ENCODE measurements around the gene PAX5. TPM values are rescaled to one million over a fixed set of nuclear protein-coding genes. Genes with fewer than 3 reads are reported as not detected.
A peak's percentile ranks its signal among the peaks of the same experiment; 100 is the strongest.

PAX5 gene
- total and polyA plus RNA-seq, 2 donors (not counting 1 experiment from before 2014, with no cell fraction given) = 196 to 275 TPM

DNA sequence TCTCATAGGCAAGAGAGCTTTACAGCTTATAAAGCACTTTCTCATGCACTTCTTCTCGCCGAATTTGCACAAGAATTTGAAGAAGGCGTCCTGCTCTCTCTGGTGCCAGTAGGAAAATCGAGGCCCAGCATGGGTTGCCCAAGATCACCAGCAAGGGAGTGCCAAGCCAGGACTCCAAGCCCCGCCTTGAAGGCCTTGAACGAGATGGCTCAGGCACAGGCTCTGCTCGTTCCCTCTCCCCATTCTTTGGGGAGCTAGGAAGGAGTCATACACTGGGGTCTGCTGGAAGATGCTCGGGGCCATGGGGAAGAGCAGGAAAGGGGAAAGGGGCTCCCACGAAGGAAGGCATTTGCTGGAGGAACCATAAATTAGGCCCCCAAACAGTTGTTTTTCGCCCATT lies 46.7 kb downstream of the PAX5 start:
- ATAC-seq (ENCODE audit: low read depth) (no peak), DNase-seq (peak; percentile 31)
- WGBS (ENCODE audit: insufficient coverage) = 67% methylated on average over 10 of the region's 10 CpGs
- ChIA-PET CTCF (interaction anchor here (0.9 to 15.9 kb wide), 7 partner anchors 9 to 321 kb away, joined by 3 to 179 read pairs (median 4); no protein-coding TSS in a partner anchor), POLR2A (interaction anchor here (0.7 kb wide), 1 partner anchor 137 kb away, joined by 3 read pairs; no protein-coding TSS in a partner anchor)
- Histone ChIP-seq H3K27me3 (replicated peaks in 1 of 4; ENCODE audit: control extremely low read depth in 1 of 4, control insufficient read depth in 3 of 4, insufficient read depth in 4 of 4, low read length in 3 of 4) (no peaks in the 10 kb centered on the region), H3K36me3 (replicated peaks in 1 of 2; ENCODE audit: control extremely low read depth in 1 of 2, control insufficient read depth in 1 of 2, extremely low read depth in 1 of 2, insufficient read depth in 2 of 2, low read length in 1 of 2) (peaks cover 0 to 72% of the 10 kb centered on the region in 2 experiments), H3K4me3 (ENCODE audit: control extremely low read depth in 1 of 5, extremely low read depth in 1 of 5, insufficient read depth in 1 of 5, low read depth in 2 of 5, low read length in 4 of 5) (peak overlapping the region in 1 of 5 experiments; percentile 45), H3K9ac (ENCODE audit: low read length) (peak overlapping the region; percentile 45), H3K79me2 (ENCODE audit: control insufficient read depth, insufficient read depth, low read length) (peaks cover 99% of the 10 kb centered on the region), H3K4me2 (replicated peaks; ENCODE audit: low read depth, low read length, poor library complexity, severe bottlenecking) (peak overlapping the region; percentile 68), H2AFZ (ENCODE audit: insufficient read depth, low read depth, low read length, poor library complexity, severe bottlenecking) (peak overlapping the region; percentile 9), H3K4me1 (ENCODE audit: control insufficient read depth in 2 of 2, insufficient read depth in 2 of 2, low read length in 2 of 2) (peaks cover 88 to 93% of the 10 kb centered on the region in 2 donors), H4K20me1 (ENCODE audit: control insufficient read depth, insufficient read depth, low read length, poor library complexity, severe bottlenecking) (peaks cover 46% of the 10 kb centered on the region), H3K9me3 (ENCODE audit: control extremely low read depth in 1 of 3, control insufficient read depth in 2 of 3, insufficient read depth in 1 of 3, low read length in 2 of 3) (peaks cover 0 to 5% (median 4%) of the 10 kb centered on the region in 3 donors), H3K27ac (ENCODE audit: low read length in 2 of 2) (peak overlapping the region; percentile 26 to 97)
- intact Hi-C loops (cut with micrococcal nuclease) = no loop called here
- H3K9me3 Mint-ChIP-seq (ENCODE audit: insufficient read depth) = peaks cover 6% of the 10 kb centered on the region
- peak overlapping the region; percentile 92 for H3K27ac Mint-ChIP-seq
- peak overlapping the region; percentile 80 for H3K4me3 Mint-ChIP-seq
- H3K4me1 Mint-ChIP-seq = peaks cover 82% of the 10 kb centered on the region
- TF ChIP-seq CTCF (IDR thresholded peaks at IDR 0.05) = no peak
- TF ChIP-seq EZH2 (IDR thresholded peaks at IDR 0.05; ENCODE audit: borderline replicate concordance, insufficient read depth, low read depth, low read length, poor library complexity, severe bottlenecking) = no peak
- no peaks in the 10 kb centered on the region for H3K27me3 Mint-ChIP-seq

Measured in B cell (primary cell).